Endodermal cell (in vitro differentiated cells): ENCODE results near the gene MYH9. TPM values are rescaled to one million over a fixed set of nuclear protein-coding genes. Genes with fewer than 3 reads are reported as not detected.

Experiments used
- DNase-seq: peaks from one replicate; pipeline ENCODE4 v3.0.0-alpha.2; 2017
- H3K27ac ChIP-seq: 2 replicates; pipeline ENCODE4 v1.5.1; 2013; ENCODE audit warnings: mild to moderate bottlenecking, low read depth, low read length, moderate library complexity
- H3K27me3 ChIP-seq: 2 replicates; pipeline ENCODE4 v1.6.1; 2013; ENCODE audit warnings: mild to moderate bottlenecking, low read length, moderate library complexity; ENCODE audit not compliant: insufficient read depth, control insufficient read depth, poor library complexity, severe bottlenecking
- H3K36me3 ChIP-seq: 2 replicates; pipeline ENCODE4 v1.7.0; 2013; ENCODE audit warnings: mild to moderate bottlenecking, low read length, moderate library complexity; ENCODE audit not compliant: control insufficient read depth, insufficient read depth
- H3K4me1 ChIP-seq: one replicate; pipeline ENCODE4 v1.7.0; 2013; ENCODE audit warnings: low read length; ENCODE audit not compliant: control insufficient read depth, insufficient read depth
- H3K4me3 ChIP-seq: 2 replicates; pipeline ENCODE4 v1.5.1; 2013; ENCODE audit warnings: mild to moderate bottlenecking, low read length, moderate library complexity
- H3K9ac ChIP-seq: 2 replicates; pipeline ENCODE4 v1.6.1; 2013; ENCODE audit warnings: mild to moderate bottlenecking, low read length, moderate library complexity; ENCODE audit not compliant: poor library complexity, severe bottlenecking; ENCODE audit errors: extremely low read depth
- H3K9me3 ChIP-seq: 2 replicates; pipeline ENCODE4 v1.6.1; 2013; ENCODE audit warnings: mild to moderate bottlenecking, low read length, moderate library complexity; ENCODE audit not compliant: control insufficient read depth
- H3K27ac Mint-ChIP-seq: 2 replicates; pipeline ENCODE4 v1.8.0; 2020; ENCODE audit warnings: mixed read lengths
- H3K27me3 Mint-ChIP-seq: 2 replicates; pipeline ENCODE4 v1.8.0; 2021; ENCODE audit warnings: mild to moderate bottlenecking, mixed read lengths; ENCODE audit not compliant: insufficient read depth
- H3K36me3 Mint-ChIP-seq: 2 replicates; pipeline ENCODE4 v1.8.0; 2020; ENCODE audit warnings: low read depth, mixed read lengths
- H3K4me1 Mint-ChIP-seq: 2 replicates; pipeline ENCODE4 v1.8.0; 2020; ENCODE audit warnings: mixed read lengths
- H3K4me3 Mint-ChIP-seq: 2 replicates; pipeline ENCODE4 v1.8.0; 2020; ENCODE audit warnings: mild to moderate bottlenecking, moderate library complexity, mixed read lengths
- H3K9me3 Mint-ChIP-seq: 2 replicates; pipeline ENCODE4 v1.8.0; 2020; ENCODE audit warnings: mild to moderate bottlenecking, mixed read lengths
- WGBS, 2 experiments: methylation state at CpG; one replicate each; pipeline versions ENCODE4 v1.1.5 to v1.1.7; 2013; ENCODE audit warnings: missing lambda C conversion rate in 2 of 2, mixed read lengths in 1 of 2; ENCODE audit not compliant: insufficient coverage in 1 of 2, insufficient read length in 1 of 2; 5-methylcytosine and 5-hydroxymethylcytosine counted together
- total RNA-seq, 2 donors: library from RNA; stranded (reverse); fragmentation: NEBNext Ultra II Directional in 1 of 2; extraction: Animal tissue kit (Norgen Biotek cat#: 25700) in 1 of 2; gene quantifications; 2 replicates in 1 of 2; 3 replicates in 1 of 2; pipeline ENCODE4 v1.2.1, GENCODE V29; 2021
- TF ChIP-seq, protein P1 (sequence below): fragments of 200-600 bp; sonication (generic); conservative IDR thresholded peaks from 2 replicates; pipeline ENCODE4 v1.5.0; 2021; ENCODE audit warnings: antibody characterized with exemption, mild to moderate bottlenecking

Gene MYH9
- total RNA-seq, 2 donors from 2014 or later: 270 to 288 TPM

DNA sequence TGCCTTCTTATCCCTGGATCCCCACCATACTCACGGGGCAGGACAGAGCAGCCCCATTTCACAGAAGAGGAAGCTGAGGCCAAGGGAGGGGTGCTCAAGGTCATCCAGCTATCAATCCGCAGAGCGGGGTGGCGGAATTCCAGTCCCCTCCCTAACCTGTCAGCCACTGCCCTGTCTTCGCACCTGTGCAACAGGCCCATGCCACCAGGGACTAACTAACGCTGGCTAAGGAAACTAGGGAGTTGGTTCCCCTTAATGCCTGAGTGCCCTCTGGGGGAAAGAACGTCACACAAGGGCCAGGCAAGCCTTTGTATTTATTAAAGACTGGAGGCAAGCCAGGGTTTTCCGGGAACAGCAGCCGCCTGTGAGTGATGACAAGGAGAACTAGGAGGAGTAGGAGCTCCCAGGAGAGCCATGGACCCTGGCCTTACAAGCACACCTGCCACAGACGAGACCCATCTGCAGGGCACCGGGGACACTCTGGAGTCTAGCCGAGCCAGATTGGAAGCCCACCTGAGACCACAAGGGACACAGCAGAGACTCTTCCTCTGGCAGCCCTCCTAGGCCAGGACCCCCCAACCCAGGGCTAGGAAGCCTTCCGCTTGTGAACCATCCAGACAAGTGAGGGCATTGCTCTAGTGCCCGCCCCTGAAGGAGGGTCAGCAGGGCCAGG is 64.4 kb downstream of the MYH9 start:
- no peak overlapping the region for H3K9ac ChIP-seq
- Mint-ChIP-seq H3K4me3 (no peak overlapping the region), H3K27ac (peak overlapping the region; percentile 62), H3K27me3 (no peaks in the 10 kb centered on the region), H3K36me3 (peaks cover 74% of the 10 kb centered on the region), H3K4me1 (peaks cover 2% of the 10 kb centered on the region), H3K9me3 (no peaks in the 10 kb centered on the region)
- peak overlapping the region; percentile 52 for H3K27ac ChIP-seq
- 95% methylated on average over 7 to 14 of the region's 14 CpGs for WGBS, 2 experiments
- H3K36me3 ChIP-seq: peaks cover 100% of the 10 kb centered on the region
- H3K4me3 ChIP-seq: no peak overlapping the region
- no peaks in the 10 kb centered on the region for H3K9me3 ChIP-seq
- peaks cover 3% of the 10 kb centered on the region for H3K4me1 ChIP-seq
- no peak for DNase-seq
- TF ChIP-seq, protein P1, sequence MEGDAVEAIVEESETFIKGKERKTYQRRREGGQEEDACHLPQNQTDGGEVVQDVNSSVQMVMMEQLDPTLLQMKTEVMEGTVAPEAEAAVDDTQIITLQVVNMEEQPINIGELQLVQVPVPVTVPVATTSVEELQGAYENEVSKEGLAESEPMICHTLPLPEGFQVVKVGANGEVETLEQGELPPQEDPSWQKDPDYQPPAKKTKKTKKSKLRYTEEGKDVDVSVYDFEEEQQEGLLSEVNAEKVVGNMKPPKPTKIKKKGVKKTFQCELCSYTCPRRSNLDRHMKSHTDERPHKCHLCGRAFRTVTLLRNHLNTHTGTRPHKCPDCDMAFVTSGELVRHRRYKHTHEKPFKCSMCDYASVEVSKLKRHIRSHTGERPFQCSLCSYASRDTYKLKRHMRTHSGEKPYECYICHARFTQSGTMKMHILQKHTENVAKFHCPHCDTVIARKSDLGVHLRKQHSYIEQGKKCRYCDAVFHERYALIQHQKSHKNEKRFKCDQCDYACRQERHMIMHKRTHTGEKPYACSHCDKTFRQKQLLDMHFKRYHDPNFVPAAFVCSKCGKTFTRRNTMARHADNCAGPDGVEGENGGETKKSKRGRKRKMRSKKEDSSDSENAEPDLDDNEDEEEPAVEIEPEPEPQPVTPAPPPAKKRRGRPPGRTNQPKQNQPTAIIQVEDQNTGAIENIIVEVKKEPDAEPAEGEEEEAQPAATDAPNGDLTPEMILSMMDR: no peak
- H3K27me3 ChIP-seq: no peaks in the 10 kb centered on the region

DNA sequence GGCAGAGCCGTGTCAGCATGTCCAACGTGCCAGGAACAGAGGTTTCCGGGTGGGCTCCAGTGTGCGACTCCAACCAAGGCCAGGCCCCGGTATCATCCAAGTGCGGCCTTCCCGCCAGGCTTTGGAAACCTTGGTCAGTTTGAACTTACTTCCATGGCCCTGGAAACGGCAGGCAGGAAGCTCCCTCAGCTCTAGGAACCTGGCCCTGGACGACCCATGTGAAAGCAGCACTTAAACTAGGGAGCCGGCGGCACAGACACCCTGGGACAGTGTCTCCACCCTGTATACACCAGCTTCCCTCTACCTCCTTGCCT is 65.2 kb downstream of the MYH9 start:
- peaks cover 75% of the 10 kb centered on the region for H3K36me3 Mint-ChIP-seq
- TF ChIP-seq, protein P1: no peak
- no peaks in the 10 kb centered on the region for H3K27me3 Mint-ChIP-seq
- H3K4me1 Mint-ChIP-seq: no peaks in the 10 kb centered on the region
- DNase-seq: no peak
- no peaks in the 10 kb centered on the region for H3K9me3 Mint-ChIP-seq
- Histone ChIP-seq H3K9me3 (no peaks in the 10 kb centered on the region), H3K27me3 (no peaks in the 10 kb centered on the region), H3K4me1 (no peaks in the 10 kb centered on the region), H3K9ac (no peak overlapping the region), H3K4me3 (no peak overlapping the region), H3K36me3 (peaks cover 100% of the 10 kb centered on the region), H3K27ac (no peak overlapping the region)
- H3K4me3 Mint-ChIP-seq: no peak overlapping the region
- WGBS, 2 experiments: 93 to 96% methylated on average over 7 to 11 of the region's 11 CpGs
- H3K27ac Mint-ChIP-seq: no peak overlapping the region

DNA sequence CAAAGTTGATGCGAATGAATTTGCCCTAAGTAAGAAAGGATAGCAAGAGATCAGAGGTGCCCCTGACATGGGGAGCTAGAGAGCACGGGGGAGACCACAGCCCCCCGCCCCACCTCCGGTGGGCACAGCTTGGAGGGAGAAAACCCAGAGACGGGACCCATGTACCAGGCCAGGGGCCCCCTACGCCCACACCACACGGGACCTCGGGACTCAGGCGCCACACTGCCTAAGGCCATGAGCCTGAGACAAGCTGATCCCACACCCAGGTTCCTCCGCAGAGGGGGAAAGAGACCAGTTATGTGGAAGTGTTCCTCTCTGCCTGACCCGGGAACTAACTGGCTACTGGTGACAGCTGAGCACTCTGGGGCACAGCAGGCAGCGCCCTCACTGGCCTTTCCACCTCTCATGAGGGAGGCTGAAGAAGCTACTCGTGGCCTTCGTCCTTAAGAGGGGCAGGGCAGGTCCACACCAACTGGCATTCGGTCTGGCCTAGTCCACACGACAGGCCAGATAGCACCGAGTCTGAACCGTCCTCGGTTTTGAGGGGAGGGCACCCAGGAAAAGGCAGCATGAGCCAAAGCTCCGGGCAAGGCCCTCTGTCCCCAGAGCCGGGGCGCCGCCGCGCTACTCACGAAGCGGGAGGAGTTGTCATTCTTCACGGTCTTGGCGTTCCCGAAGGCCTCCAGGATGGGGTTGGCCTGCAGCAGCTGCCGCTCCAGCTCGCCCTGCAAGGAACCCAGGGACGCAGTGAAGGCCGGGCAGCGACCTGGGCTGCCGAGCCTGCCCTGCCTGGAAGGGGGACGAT is 65.8 kb downstream of the MYH9 start:
- peaks cover 75% of the 10 kb centered on the region for H3K36me3 Mint-ChIP-seq
- no peaks in the 10 kb centered on the region for H3K4me1 ChIP-seq
- TF ChIP-seq, protein P1: no peak
- 97% methylated on average over 35 to 37 of the region's 37 CpGs for WGBS, 2 experiments
- H3K27ac Mint-ChIP-seq: peak overlapping the region; percentile 9
- H3K4me3 Mint-ChIP-seq: no peak overlapping the region
- no peak overlapping the region for H3K27ac ChIP-seq
- no peaks in the 10 kb centered on the region for H3K27me3 ChIP-seq
- H3K9me3 Mint-ChIP-seq: no peaks in the 10 kb centered on the region
- no peak overlapping the region for H3K9ac ChIP-seq
- H3K9me3 ChIP-seq: no peaks in the 10 kb centered on the region
- peaks cover 100% of the 10 kb centered on the region for H3K36me3 ChIP-seq
- H3K4me1 Mint-ChIP-seq: no peaks in the 10 kb centered on the region
- no peaks in the 10 kb centered on the region for H3K27me3 Mint-ChIP-seq
- no peak for DNase-seq
- H3K4me3 ChIP-seq: no peak overlapping the region
